TTC549 (cell line): Measurements from ENCODE around the gene BMPR1A.
A peak's percentile ranks its signal among the peaks of the same experiment; 100 is the strongest.
"Not testable (repeated sequence)": the region's sequence is repeated elsewhere in the genome, so short reads cannot be mapped to it uniquely, and the experiment has no call there.

Experiments used
- FAIRE-seq: peaks from 2 replicates; lab custom pipeline; 2012; peaks lifted over from hg19 to GRCh38; lab: Jason Lieb, UNC

The BMPR1A gene

DNA sequence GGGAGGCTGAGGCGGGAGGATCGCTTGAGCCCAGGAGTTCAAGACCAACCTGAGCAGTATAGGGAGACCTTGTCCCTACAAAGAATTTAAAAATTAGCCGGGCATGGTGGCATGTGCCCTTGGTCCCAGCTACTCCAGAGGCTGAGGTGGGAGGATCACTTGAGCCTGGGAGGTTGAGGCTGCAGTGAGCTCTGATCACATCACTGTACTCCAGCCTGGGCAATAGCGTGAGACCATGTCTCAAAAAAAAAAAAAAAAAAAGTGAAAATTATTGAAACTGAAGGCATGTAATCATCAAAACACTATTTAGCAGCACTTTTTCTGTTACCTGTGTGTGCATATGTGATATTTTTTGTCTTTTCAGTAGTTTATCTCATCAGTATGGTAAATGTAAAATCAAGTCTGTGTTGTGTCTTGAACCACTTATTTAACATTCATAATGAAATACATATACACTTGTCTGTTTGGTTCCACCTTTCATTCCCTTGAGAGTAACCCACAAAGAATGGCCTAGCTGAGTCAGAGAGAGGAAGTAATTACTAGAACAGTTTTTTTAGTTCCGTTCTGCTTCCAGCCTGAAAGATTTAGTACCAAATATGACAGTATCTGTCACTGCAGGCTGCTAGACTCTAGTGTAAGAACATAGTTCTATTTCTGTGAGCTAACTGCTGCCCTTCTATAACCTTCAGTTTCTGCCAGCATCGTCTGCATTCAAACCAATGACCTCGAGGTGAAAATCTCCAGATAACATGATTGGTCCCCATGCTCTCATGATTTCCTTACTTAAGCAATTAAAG, 132.4 kb downstream of the BMPR1A start:
- no peak for FAIRE-seq

DNA sequence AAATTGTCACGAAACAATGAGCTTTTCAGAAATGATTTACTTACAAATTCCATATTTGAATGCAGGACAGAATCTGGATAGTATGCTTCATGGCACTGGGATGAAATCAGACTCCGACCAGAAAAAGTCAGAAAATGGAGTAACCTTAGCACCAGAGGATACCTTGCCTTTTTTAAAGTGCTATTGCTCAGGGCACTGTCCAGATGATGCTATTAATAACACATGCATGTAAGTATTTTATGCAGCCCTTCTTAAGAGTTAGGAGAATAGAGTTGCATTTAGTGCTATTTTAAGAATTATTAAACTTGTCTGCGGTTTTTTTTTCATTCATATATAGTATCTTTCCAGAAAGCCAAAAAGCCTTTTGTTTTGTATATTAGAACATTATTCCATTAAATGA, 133.6 kb downstream of the BMPR1A start:
- FAIRE-seq: no peak

GRCh38 chr10:86898511-86898910, 142.1 kb downstream of the BMPR1A start:
- FAIRE-seq: no peak

- no peak for FAIRE-seq
Observed at GRCh38 chr10:86899132-86899531, 142.7 kb downstream of the BMPR1A start.

DNA sequence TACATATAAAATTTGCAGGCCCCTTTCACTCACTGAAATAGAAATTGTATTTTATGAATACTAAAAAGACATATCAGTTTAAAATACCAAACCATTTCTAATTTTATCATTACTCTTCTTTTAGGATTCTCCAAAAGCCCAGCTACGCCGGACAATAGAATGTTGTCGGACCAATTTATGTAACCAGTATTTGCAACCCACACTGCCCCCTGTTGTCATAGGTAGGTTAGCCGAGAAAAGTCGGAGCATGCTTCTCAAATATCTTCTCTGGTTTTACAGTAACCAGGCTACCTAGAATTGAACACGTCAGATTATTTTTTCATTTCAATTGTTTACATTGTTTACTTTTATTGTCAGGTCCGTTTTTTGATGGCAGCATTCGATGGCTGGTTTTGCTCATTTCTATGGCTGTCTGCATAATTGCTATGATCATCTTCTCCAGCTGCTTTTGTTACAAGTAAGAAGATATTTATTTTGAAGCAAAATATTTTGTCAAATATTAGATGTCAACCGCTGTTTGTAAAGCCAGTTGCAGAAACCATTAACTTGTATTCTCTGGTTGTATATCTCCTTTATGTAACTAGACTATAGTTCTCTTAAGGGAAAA, 143.4 kb downstream of the BMPR1A start:
- peak; percentile 95 for FAIRE-seq

- no peak for FAIRE-seq
Observed at GRCh38 chr10:86900955-86901354, 144.5 kb downstream of the BMPR1A start.

- no peak for FAIRE-seq
Observed at GRCh38 chr10:86904600-86904999, 148.2 kb downstream of the BMPR1A start.

DNA sequence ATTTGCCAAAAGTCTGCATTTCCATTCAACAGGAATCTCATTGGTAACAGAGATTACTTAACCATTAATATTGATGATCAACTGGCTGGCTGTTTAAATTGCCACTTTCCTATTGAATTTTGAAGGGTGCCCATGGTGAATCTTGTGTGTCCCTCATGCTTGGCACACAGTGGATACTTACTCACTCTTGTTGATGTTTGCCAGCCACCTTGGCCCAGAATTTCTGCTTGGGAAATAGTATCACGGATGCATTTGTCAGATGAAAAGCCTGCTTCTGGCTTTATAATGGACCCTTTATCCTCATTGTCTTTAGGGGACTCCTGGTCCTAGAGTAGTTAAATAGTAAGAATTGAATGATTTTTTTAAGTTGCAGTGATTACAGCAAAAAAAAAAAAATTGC, 149.0 kb downstream of the BMPR1A start:
- no peak for FAIRE-seq

DNA sequence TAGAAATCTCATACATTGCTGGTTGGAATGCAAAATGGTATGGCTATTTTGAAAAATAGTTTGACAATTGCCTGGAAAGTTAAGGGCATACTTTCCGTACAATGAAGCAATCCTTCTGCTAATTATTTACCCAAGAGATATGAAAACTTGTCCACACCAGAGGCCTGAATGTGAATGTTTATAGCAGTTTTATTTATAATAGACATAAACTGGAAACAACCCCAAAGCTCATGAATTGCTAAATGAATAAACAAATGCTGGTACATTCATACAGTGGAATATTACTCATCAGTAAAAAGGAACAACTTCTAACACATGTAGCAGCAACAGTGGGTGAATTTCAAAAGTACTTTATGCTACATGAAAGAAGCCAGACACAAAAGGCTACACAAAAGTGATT, 158.3 kb downstream of the BMPR1A start:
- no peak for FAIRE-seq

DNA sequence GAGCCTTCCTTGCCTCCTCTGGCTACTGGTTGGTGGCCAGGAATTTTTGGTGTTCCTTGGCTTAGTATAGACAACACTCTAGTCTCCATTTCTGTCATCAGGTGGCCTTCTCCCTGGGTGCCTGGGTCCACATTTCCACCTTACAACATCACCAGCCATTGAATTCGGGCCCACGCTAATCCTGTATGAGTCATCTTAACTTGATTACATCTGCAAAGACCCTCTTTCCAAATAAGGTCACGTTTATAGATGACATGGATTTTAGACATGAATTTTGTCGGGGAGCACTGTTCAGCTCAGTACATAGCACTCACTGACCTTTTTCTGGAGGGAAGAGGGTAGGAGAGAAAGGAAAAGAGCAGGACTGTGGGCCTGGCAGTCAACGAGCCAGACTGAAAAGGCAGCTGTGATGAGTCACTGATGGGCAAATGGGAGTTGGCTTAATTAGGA, 161.6 kb downstream of the BMPR1A start:
- no peak for FAIRE-seq

DNA sequence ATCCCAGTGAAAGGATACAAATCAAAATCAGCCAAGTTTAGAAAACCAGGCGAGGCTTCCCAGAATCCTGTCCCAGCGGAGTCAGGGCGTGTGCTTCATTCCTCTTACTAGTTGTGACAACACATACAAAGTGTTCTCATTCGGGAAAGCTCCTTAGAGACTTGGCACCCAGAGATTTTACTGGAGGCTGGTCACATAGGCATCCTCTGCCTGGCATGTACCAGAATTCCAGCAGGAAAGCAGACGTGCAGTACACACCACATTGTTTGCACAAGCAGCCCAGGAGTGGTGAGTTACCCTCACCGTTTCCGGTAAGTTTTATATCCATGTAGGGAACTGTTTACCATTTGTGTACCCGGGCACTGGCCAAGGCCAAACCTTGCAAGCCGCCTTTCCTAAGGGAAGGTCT, 166.1 kb downstream of the BMPR1A start:
- FAIRE-seq: no peak

DNA sequence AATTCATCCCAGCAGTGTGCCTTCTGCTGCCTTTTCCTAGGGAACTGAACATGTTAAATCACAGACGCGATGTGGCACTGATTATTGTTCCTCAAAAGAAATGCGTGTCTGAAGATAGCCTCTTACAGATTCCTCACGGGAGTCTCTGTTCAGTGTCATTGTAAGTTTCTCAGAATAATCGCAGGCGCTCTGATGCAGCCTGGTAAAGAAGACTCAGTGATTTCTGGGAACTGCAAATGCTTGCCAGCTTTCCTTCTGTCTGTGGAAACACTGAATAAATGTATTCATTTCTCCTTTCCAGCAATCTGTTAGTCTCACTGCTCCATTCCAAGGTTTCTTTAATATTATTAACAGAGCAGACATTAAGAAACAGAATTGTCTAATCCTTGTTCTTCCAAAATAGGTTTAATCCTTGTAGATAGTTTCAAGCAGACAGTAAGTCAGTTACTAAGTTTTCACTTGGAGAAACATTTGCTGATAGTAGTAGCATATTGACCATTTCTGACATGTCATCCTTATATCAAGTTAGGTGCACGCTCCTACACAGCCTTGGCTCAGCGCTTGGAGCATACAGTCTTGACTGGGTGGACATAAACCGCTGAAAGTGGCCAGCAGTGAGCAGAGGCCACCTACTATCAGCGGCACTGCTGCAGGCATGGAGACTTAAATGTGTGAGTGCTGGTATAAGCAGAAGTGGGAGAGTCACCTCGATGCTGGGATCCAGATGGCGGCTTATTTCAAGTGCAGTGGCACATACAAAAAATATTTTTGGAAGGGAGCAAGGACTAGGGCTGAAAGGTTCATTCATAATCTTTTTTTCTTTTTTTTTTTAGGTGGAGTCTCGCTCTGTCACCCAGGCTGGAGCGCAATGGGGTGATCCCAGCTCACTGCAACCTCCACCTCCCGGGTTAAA, 173.3 kb downstream of the BMPR1A start:
- no peak for FAIRE-seq

GRCh38 chr10:86931872-86932271, 175.5 kb downstream of the BMPR1A start:
- no peak for FAIRE-seq

DNA sequence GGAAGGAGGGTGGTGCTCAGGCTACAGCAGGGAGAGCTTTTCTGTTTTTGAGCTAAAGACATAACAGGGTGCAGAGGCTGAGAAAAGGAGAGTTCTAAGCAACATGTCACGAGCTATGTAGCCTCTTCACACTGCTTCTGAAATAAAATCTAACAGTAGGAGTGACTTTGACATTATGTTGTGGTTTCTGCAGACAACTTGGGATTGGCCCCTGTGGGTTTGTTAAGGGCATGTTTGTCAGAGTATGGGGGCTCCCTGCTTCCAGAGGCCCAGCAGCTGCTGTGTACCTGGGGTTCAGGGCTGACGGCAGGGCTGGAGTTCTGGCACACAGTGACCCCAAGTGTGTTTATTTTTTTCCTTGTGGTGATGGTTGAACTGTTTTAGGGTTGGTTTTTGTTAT, 176.3 kb downstream of the BMPR1A start:
- no peak for FAIRE-seq

- not testable (repeated sequence) for FAIRE-seq
Observed at GRCh38 chr10:86934162-86934711, 177.8 kb downstream of the BMPR1A start.

GRCh38 chr10:86936661-86937501, 180.5 kb downstream of the BMPR1A start:
- FAIRE-seq: no peak

GRCh38 chr10:86937502-86938154, 181.2 kb downstream of the BMPR1A start:
- no peak for FAIRE-seq

DNA sequence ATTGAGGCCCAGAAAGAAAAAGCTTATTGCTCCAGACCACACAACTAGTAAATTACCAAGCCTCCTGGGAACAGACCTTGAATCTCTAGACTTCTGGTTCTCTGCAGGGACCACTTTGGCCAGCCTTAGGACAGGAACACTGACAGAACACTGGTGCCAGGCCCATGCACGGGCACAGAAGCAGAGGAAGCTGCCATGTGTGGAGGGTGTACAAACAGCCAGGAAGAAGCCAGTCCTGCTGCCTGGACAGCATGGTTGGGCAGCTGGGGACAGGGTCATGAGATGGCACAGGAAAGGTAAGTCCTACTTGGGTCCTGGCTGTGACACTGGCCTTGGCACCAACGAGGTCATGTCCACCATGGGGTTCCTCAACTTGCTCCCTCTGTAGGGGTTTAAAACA, 181.8 kb downstream of the BMPR1A start:
- FAIRE-seq: no peak

DNA sequence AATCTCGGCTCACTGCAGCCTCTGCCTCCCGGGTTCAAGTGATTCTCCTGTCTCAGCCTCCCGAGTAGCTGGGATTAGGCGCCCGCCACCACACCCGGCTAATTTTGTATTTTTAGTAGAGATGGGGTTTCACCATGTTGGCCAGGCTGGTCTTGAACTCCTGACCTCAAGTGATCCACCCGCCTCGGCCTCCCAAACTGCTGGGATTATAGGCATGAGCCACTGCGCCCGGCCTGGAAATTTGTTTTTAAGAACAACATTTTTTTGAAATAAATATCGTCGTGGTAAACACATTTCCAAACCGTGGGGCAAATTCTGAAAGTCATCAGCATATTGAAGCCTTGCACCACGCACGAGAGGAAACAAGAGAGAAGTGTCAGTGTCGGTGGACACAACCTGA, 183.7 kb downstream of the BMPR1A start:
- not testable (repeated sequence) for FAIRE-seq

- FAIRE-seq: no peak
Observed at GRCh38 chr10:86940677-86941076, 184.3 kb downstream of the BMPR1A start.

- FAIRE-seq: no peak
Observed at GRCh38 chr10:86941426-86941825, 185.0 kb downstream of the BMPR1A start.
